GM23338 (cell line): ENCODE results near the gene OR5AR1. TPM values are rescaled to one million over a fixed set of nuclear protein-coding genes. Genes with fewer than 3 reads are reported as not detected.

Experiments
- ATAC-seq: fragments of 200-7000 bp; cut with Tn5 transposase; 3 replicates; pipeline ENCODE4 v1.9.1; 2020
- DNase-seq: peaks from one replicate; pipeline ENCODE4 v3.0.0-alpha.2; 2015; ENCODE audit warnings: low spot score
- H2AFZ ChIP-seq: fragments of 200-600 bp; sonication (generic); 2 replicates; pipeline ENCODE4 v1.8.0; 2016; ENCODE audit warnings: antibody characterized with exemption, mild to moderate bottlenecking, moderate library complexity
- H3F3A ChIP-seq: fragments of 200-600 bp; sonication (generic); replicated peaks from 2 replicates; pipeline ENCODE4 v1.8.0; 2017; ENCODE audit warnings: antibody characterized with exemption, mixed run types, low read depth
- H3K27ac ChIP-seq: fragments of 200-600 bp; sonication (generic); 2 replicates; pipeline ENCODE4 v1.6.1; 2016; ENCODE audit warnings: low read depth
- H3K27me3 ChIP-seq: fragments of 200-600 bp; sonication (generic); 2 replicates; pipeline ENCODE4 v1.8.0; 2016; ENCODE audit warnings: mild to moderate bottlenecking, mixed run types, moderate library complexity; ENCODE audit not compliant: insufficient read depth
- H3K36me3 ChIP-seq: fragments of 200-600 bp; sonication (generic); 2 replicates; pipeline ENCODE4 v1.8.0; 2016; ENCODE audit warnings: mild to moderate bottlenecking; ENCODE audit not compliant: insufficient read depth
- H3K4me1 ChIP-seq: fragments of 200-600 bp; sonication (generic); 2 replicates; pipeline ENCODE4 v1.8.0; 2016; ENCODE audit warnings: mild to moderate bottlenecking, moderate library complexity; ENCODE audit not compliant: insufficient read depth
- H3K4me2 ChIP-seq: fragments of 200-600 bp; sonication (generic); 2 replicates; pipeline ENCODE4 v1.7.1; 2017; ENCODE audit warnings: mixed run types
- H3K4me3 ChIP-seq: fragments of 200-600 bp; sonication (generic); 2 replicates; pipeline ENCODE4 v1.6.1; 2016; ENCODE audit warnings: mixed run types
- H3K79me2 ChIP-seq: fragments of 200-600 bp; sonication (generic); replicated peaks from 2 replicates; pipeline ENCODE4 v1.8.0; 2017; ENCODE audit warnings: mild to moderate bottlenecking; ENCODE audit not compliant: insufficient read depth
- H3K9me2 ChIP-seq: fragments of 200-600 bp; sonication (generic); 2 replicates; pipeline ENCODE4 v1.8.0; 2017; ENCODE audit not compliant: insufficient read depth
- H4K20me1 ChIP-seq: fragments of 200-600 bp; sonication (generic); replicated peaks from 2 replicates; pipeline ENCODE4 v1.8.0; 2017; ENCODE audit warnings: mild to moderate bottlenecking; ENCODE audit not compliant: insufficient read depth
- H3K27ac Mint-ChIP-seq: 2 replicates; pipeline ENCODE4 v1.8.0; 2020; ENCODE audit warnings: inconsistent platforms, mild to moderate bottlenecking, moderate library complexity, mixed read lengths
- H3K27me3 Mint-ChIP-seq: 3 replicates; pipeline ENCODE4 v1.8.0; 2022; ENCODE audit warnings: low read depth, mild to moderate bottlenecking, moderate library complexity, mixed read lengths, inconsistent platforms; ENCODE audit not compliant: insufficient read depth, poor library complexity
- H3K36me3 Mint-ChIP-seq: 3 replicates; pipeline ENCODE4 v1.8.0; 2021; ENCODE audit warnings: low read depth, mild to moderate bottlenecking, inconsistent platforms, moderate library complexity, mixed read lengths
- H3K4me1 Mint-ChIP-seq: 3 replicates; pipeline ENCODE4 v1.8.0; 2020; ENCODE audit warnings: mild to moderate bottlenecking, inconsistent platforms, mixed read lengths
- H3K4me3 Mint-ChIP-seq: 3 replicates; pipeline ENCODE4 v1.8.0; 2021; ENCODE audit warnings: moderate library complexity, mild to moderate bottlenecking, inconsistent platforms, mixed read lengths
- H3K9me3 Mint-ChIP-seq: 3 replicates; pipeline ENCODE4 v1.8.0; 2020; ENCODE audit warnings: moderate library complexity, mild to moderate bottlenecking, inconsistent platforms, mixed read lengths
- STAT1 ChIP-seq: IDR thresholded peaks from one replicate; pipeline ENCODE4 v1.6.1; 2016; ENCODE audit warnings: antibody characterized with exemption; ENCODE audit not compliant: unreplicated experiment
- ZNF462 ChIP-seq: fragments of 250-450 bp; sonication (Bioruptor Pico); IDR thresholded peaks from 2 replicates; pipeline ENCODE4 v1.5.0; 2020; ENCODE audit warnings: mild to moderate bottlenecking, moderate library complexity
- polyA plus RNA-seq: library from polyadenylated mRNA; unstranded; fragments of >200 nt; fragmentation: Nextera tagmentation; extraction: Ambion mirVana; gene quantifications from 2 replicates; pipeline ENCODE4 v1.2.1, GENCODE V29; 2016
- total RNA-seq: library from RNA; depleted of rRNA; stranded (reverse); fragments of >200 nt; shearing (Covaris generic); gene quantifications from 2 replicates; pipeline ENCODE4 v1.2.3, GENCODE V29; 2014
- TF ChIP-seq, protein P1 (sequence below), 2 experiments: fragments of 200-600 bp in 1 of 2; sonication (generic) in 1 of 2; conservative IDR thresholded peaks; 2 replicates each; pipeline versions ENCODE4 v1.5.1 to v1.6.1; 2016 to 2017; ENCODE audit warnings: antibody characterized with exemption in 2 of 2, low read depth in 2 of 2, mild to moderate bottlenecking in 2 of 2, moderate library complexity in 1 of 2
- TF ChIP-seq, protein P2 (sequence below): IDR thresholded peaks from one replicate; pipeline ENCODE4 v1.6.1; 2018; ENCODE audit warnings: antibody characterized with exemption; ENCODE audit not compliant: unreplicated experiment

OR5AR1 gene
- total and polyA plus RNA-seq, 2 experiments from 2014 or later = not detected

GRCh38 chr11:56700914-56701485 is 37.5 kb downstream of the OR5AR1 start (continued):
- TF ChIP-seq, protein P1, sequence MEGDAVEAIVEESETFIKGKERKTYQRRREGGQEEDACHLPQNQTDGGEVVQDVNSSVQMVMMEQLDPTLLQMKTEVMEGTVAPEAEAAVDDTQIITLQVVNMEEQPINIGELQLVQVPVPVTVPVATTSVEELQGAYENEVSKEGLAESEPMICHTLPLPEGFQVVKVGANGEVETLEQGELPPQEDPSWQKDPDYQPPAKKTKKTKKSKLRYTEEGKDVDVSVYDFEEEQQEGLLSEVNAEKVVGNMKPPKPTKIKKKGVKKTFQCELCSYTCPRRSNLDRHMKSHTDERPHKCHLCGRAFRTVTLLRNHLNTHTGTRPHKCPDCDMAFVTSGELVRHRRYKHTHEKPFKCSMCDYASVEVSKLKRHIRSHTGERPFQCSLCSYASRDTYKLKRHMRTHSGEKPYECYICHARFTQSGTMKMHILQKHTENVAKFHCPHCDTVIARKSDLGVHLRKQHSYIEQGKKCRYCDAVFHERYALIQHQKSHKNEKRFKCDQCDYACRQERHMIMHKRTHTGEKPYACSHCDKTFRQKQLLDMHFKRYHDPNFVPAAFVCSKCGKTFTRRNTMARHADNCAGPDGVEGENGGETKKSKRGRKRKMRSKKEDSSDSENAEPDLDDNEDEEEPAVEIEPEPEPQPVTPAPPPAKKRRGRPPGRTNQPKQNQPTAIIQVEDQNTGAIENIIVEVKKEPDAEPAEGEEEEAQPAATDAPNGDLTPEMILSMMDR (conservative IDR thresholded peaks at IDR 0.05; ENCODE audit: low read depth in 2 of 2) = no peak

- H3K27me3 Mint-ChIP-seq = peaks cover 5% of the 10 kb centered on the region
- TF ChIP-seq, protein P2, sequence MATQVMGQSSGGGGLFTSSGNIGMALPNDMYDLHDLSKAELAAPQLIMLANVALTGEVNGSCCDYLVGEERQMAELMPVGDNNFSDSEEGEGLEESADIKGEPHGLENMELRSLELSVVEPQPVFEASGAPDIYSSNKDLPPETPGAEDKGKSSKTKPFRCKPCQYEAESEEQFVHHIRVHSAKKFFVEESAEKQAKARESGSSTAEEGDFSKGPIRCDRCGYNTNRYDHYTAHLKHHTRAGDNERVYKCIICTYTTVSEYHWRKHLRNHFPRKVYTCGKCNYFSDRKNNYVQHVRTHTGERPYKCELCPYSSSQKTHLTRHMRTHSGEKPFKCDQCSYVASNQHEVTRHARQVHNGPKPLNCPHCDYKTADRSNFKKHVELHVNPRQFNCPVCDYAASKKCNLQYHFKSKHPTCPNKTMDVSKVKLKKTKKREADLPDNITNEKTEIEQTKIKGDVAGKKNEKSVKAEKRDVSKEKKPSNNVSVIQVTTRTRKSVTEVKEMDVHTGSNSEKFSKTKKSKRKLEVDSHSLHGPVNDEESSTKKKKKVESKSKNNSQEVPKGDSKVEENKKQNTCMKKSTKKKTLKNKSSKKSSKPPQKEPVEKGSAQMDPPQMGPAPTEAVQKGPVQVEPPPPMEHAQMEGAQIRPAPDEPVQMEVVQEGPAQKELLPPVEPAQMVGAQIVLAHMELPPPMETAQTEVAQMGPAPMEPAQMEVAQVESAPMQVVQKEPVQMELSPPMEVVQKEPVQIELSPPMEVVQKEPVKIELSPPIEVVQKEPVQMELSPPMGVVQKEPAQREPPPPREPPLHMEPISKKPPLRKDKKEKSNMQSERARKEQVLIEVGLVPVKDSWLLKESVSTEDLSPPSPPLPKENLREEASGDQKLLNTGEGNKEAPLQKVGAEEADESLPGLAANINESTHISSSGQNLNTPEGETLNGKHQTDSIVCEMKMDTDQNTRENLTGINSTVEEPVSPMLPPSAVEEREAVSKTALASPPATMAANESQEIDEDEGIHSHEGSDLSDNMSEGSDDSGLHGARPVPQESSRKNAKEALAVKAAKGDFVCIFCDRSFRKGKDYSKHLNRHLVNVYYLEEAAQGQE = no peak
- TF ChIP-seq STAT1 (no peak), ZNF462 (CRISPR knock-in tag) (no peak)
- H3K27ac ChIP-seq = no peak overlapping the region
- H3K4me1 Mint-ChIP-seq = peaks cover 8% of the 10 kb centered on the region
- H3K4me3 ChIP-seq = no peak overlapping the region
- peaks cover 8% of the 10 kb centered on the region; the same call in 1 of the 2 replicates for H3K9me2 ChIP-seq
- no peak for DNase-seq
- ATAC-seq = no peak
- H2AFZ ChIP-seq = no peak overlapping the region
- peaks cover 4% of the 10 kb centered on the region; the same call in 1 of the 3 replicates for H3K36me3 Mint-ChIP-seq
- no peaks in the 10 kb centered on the region for H3K4me1 ChIP-seq
- no peaks in the 10 kb centered on the region for H3K27me3 ChIP-seq
- H3F3A ChIP-seq = no peaks in the 10 kb centered on the region
- H3K27ac Mint-ChIP-seq = no peak overlapping the region
- H4K20me1 ChIP-seq = no peaks in the 10 kb centered on the region
- no peak overlapping the region for H3K4me2 ChIP-seq
- no peaks in the 10 kb centered on the region for H3K36me3 ChIP-seq
- no peak overlapping the region for H3K4me3 Mint-ChIP-seq
- no peaks in the 10 kb centered on the region for H3K79me2 ChIP-seq
- peaks cover 24% of the 10 kb centered on the region for H3K9me3 Mint-ChIP-seq
Observed at GRCh38 chr11:56705784-56706396, 42.4 kb downstream of the OR5AR1 start.
